ENCODE results near the gene ITGBL1.
A peak's percentile ranks its signal among the peaks of the same experiment; 100 is the strongest.

DNA sequence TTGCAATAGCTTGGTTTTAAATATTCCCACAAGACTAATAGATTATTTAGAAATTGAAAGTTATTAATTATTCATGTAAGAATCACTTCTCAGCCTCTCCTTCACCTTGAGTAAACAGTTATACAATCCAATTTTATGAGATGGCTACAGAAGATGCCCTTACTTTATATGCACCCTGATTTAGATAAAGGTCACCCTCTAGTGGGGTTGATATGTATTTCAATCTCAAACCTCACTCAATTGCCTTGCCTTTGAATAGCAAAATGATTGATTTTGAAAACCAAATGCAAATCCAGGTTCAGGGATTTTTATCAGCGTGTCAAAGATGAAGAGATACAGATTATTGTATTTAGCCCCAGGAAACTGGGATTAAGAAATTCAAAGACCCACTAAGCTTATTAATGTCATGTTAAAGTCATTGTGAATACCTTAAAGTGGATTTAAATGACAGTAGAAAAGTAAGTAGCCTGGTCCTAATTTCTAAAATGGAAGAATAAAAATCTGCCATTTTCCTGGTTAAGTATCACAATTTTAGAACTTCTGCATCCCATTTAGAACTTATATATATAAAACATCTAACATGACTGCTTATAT lies 305.1 kb downstream of the ITGBL1 start:
- TF ChIP-seq POLR2A (IDR thresholded peaks at IDR 0.05) = no peak
- TF ChIP-seq, protein P1, sequence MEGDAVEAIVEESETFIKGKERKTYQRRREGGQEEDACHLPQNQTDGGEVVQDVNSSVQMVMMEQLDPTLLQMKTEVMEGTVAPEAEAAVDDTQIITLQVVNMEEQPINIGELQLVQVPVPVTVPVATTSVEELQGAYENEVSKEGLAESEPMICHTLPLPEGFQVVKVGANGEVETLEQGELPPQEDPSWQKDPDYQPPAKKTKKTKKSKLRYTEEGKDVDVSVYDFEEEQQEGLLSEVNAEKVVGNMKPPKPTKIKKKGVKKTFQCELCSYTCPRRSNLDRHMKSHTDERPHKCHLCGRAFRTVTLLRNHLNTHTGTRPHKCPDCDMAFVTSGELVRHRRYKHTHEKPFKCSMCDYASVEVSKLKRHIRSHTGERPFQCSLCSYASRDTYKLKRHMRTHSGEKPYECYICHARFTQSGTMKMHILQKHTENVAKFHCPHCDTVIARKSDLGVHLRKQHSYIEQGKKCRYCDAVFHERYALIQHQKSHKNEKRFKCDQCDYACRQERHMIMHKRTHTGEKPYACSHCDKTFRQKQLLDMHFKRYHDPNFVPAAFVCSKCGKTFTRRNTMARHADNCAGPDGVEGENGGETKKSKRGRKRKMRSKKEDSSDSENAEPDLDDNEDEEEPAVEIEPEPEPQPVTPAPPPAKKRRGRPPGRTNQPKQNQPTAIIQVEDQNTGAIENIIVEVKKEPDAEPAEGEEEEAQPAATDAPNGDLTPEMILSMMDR (IDR thresholded peaks at IDR 0.05) = peak in 3 of 4 experiments; percentile 5 to 29 (median 5)
